Fibroblast of lung (primary cell): Measurements from ENCODE around the gene CLPTM1L. TPM values are rescaled to one million over a fixed set of nuclear protein-coding genes. Genes with fewer than 3 reads are reported as not detected.

Experiments used
- DNase-seq, 2 donors: peaks; one replicate each; pipeline versions ENCODE4 v3.0.0 to v3.0.0-alpha.2; 2010; ENCODE audit warnings: low read depth in 2 of 2
- H2AFZ ChIP-seq: 2 replicates; pipeline ENCODE4 v1.5.1; 2012; ENCODE audit warnings: low read length, control low read depth, inconsistent platforms
- H3K27ac ChIP-seq: 2 replicates; pipeline ENCODE4 v1.5.1; 2011; ENCODE audit warnings: low read length, control low read depth; ENCODE audit not compliant: insufficient read depth
- H3K27me3 ChIP-seq: 2 replicates; pipeline ENCODE4 v1.5.1; 2011; ENCODE audit warnings: mild to moderate bottlenecking, low read length; ENCODE audit not compliant: control insufficient read depth, insufficient read depth
- H3K36me3 ChIP-seq: 2 replicates; pipeline ENCODE4 v1.5.1; 2011; ENCODE audit warnings: low read length; ENCODE audit not compliant: control insufficient read depth, insufficient read depth
- H3K4me1 ChIP-seq: 2 replicates; pipeline ENCODE4 v1.5.1; 2011; ENCODE audit warnings: low read length; ENCODE audit not compliant: control insufficient read depth, insufficient read depth; ENCODE audit errors: extremely low read depth
- H3K4me2 ChIP-seq: 2 replicates; pipeline ENCODE4 v1.5.1; 2011; ENCODE audit warnings: low read length, control low read depth; ENCODE audit not compliant: insufficient read depth; ENCODE audit errors: extremely low read depth
- H3K4me3 ChIP-seq, 4 experiments: fragments of 200-600 bp in 1 of 4; sonication (generic) in 1 of 4; replicated peaks in 1 of 4; 2 replicates each; pipeline ENCODE4 v1.5.1; 2011 to 2016; ENCODE audit warnings: low read length in 4 of 4, low read depth in 3 of 4, mild to moderate bottlenecking in 3 of 4, control low read depth in 2 of 4, inconsistent platforms in 1 of 4, mixed read lengths in 1 of 4; ENCODE audit not compliant: insufficient read depth in 1 of 4; ENCODE audit errors: control extremely low read depth in 1 of 4
- H3K79me2 ChIP-seq: 2 replicates; pipeline ENCODE4 v1.5.1; 2012; ENCODE audit warnings: mild to moderate bottlenecking, low read length, inconsistent platforms; ENCODE audit not compliant: control insufficient read depth, insufficient read depth
- H3K9ac ChIP-seq: 2 replicates; pipeline ENCODE4 v1.5.1; 2011; ENCODE audit warnings: mild to moderate bottlenecking, low read length, control low read depth; ENCODE audit not compliant: insufficient read depth
- H3K9me3 ChIP-seq: 2 replicates; pipeline ENCODE4 v1.5.1; 2012; ENCODE audit warnings: low read depth, low read length; ENCODE audit not compliant: control insufficient read depth, insufficient read depth
- H4K20me1 ChIP-seq: 2 replicates; pipeline ENCODE4 v1.5.1; 2011; ENCODE audit warnings: low read length; ENCODE audit not compliant: control insufficient read depth, insufficient read depth; ENCODE audit errors: extremely low read depth
- EZH2 ChIP-seq: IDR thresholded peaks from 2 replicates; pipeline ENCODE4 v1.5.1; 2012; ENCODE audit warnings: low read length, control low read depth, mild to moderate bottlenecking; ENCODE audit errors: missing control alignments
- polyA plus RNA-seq, 2 donors: library from polyadenylated mRNA; depleted of rRNA in 1 of 2; stranded (reverse) in 1 of 2; unstranded in 1 of 2; fragments of >200 nt; gene quantifications; 2 replicates each; pipeline ENCODE4 v1.2.1, GENCODE V29; 2011 to 2012; ENCODE audit warnings: missing spikeins in 1 of 2
- total RNA-seq: library from RNA; depleted of rRNA; stranded (reverse); fragments of >200 nt; gene quantifications from 2 replicates; pipeline ENCODE4 v1.2.1, GENCODE V29; 2014
- TF ChIP-seq, protein P1 (sequence below), 2 donors: IDR thresholded peaks in 1 of 2; conservative IDR thresholded peaks in 1 of 2; 1 replicate in 1 of 2; 2 replicates in 1 of 2; pipeline ENCODE4 v1.5.1; 2011 to 2012; ENCODE audit warnings: low read length in 2 of 2, control low read depth in 1 of 2, inconsistent platforms in 1 of 2, low read depth in 1 of 2, mild to moderate bottlenecking in 1 of 2

The CLPTM1L gene
- total and polyA plus RNA-seq, 2 donors (not counting 1 experiment from before 2014, with no cell fraction given) = 89.3 to 215 TPM

- Histone ChIP-seq H3K36me3 (no peaks in the 10 kb centered on the region), H2AFZ (no peak overlapping the region), H3K27ac (no peak overlapping the region), H3K4me3 (no peak overlapping the region), H3K9me3 (no peaks in the 10 kb centered on the region), H3K79me2 (no peaks in the 10 kb centered on the region), H3K27me3 (peaks cover 5% of the 10 kb centered on the region), H3K4me2 (no peak overlapping the region), H3K4me1 (no peaks in the 10 kb centered on the region), H4K20me1 (no peaks in the 10 kb centered on the region), H3K9ac (no peak overlapping the region)
- no peak for DNase-seq
- no peak for TF ChIP-seq EZH2
- TF ChIP-seq, protein P1, sequence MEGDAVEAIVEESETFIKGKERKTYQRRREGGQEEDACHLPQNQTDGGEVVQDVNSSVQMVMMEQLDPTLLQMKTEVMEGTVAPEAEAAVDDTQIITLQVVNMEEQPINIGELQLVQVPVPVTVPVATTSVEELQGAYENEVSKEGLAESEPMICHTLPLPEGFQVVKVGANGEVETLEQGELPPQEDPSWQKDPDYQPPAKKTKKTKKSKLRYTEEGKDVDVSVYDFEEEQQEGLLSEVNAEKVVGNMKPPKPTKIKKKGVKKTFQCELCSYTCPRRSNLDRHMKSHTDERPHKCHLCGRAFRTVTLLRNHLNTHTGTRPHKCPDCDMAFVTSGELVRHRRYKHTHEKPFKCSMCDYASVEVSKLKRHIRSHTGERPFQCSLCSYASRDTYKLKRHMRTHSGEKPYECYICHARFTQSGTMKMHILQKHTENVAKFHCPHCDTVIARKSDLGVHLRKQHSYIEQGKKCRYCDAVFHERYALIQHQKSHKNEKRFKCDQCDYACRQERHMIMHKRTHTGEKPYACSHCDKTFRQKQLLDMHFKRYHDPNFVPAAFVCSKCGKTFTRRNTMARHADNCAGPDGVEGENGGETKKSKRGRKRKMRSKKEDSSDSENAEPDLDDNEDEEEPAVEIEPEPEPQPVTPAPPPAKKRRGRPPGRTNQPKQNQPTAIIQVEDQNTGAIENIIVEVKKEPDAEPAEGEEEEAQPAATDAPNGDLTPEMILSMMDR (conservative IDR thresholded peaks at IDR 0.05 in 1 of 2, IDR thresholded peaks at IDR 0.05 in 1 of 2; ENCODE audit: low read depth in 1 of 2, low read length in 2 of 2) = no peak
Measured at GRCh38 chr5:1294206-1294834, 50.6 kb downstream of the CLPTM1L start.

DNA sequence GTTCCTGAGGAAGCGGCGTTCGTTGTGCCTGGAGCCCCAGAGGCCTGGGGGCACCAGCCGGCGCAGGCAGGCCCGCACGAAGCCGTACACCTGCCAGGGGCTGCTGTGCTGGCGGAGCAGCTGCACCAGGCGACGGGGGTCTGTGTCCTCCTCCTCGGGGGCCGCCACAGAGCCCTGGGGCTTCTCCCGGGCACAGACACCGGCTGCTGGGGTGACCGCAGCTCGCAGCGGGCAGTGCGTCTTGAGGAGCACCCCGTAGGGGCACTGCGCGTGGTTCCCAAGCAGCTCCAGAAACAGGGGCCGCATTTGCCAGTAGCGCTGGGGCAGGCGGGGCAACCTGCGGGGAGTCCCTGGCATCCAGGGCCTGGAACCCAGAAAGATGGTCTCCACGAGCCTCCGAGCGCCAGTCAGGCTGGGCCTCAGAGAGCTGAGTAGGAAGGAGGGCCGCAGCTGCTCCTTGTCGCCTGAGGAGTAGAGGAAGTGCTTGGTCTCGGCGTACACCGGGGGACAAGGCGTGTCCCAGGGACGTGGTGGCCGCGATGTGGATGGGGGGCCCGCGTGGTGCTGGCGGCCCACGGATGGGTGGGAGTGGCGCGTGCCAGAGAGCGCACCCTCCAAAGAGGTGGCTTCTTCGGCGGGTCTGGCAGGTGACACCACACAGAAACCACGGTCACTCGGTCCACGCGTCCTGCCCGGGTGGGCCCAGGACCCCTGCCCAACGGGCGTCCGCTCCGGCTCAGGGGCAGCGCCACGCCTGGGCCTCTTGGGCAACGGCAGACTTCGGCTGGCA lies 51.3 kb downstream of the CLPTM1L start:
- H3K27ac ChIP-seq = no peak overlapping the region
- no peak overlapping the region for H2AFZ ChIP-seq
- DNase-seq = no peak
- H3K9ac ChIP-seq = no peak overlapping the region
- H3K79me2 ChIP-seq = no peaks in the 10 kb centered on the region
- H4K20me1 ChIP-seq = no peaks in the 10 kb centered on the region
- H3K36me3 ChIP-seq = no peaks in the 10 kb centered on the region
- no peak overlapping the region for H3K4me3 ChIP-seq
- no peaks in the 10 kb centered on the region for H3K4me1 ChIP-seq
- H3K4me2 ChIP-seq = no peak overlapping the region
- peaks cover 5% of the 10 kb centered on the region for H3K27me3 ChIP-seq
- TF ChIP-seq EZH2 = no peak
- TF ChIP-seq, protein P1 (conservative IDR thresholded peaks at IDR 0.05 in 1 of 2, IDR thresholded peaks at IDR 0.05 in 1 of 2; ENCODE audit: low read depth in 1 of 2, low read length in 2 of 2) = no peak
- no peaks in the 10 kb centered on the region for H3K9me3 ChIP-seq

GRCh38 chr5:1292846-1293415 lies 52.0 kb downstream of the CLPTM1L start:
- Histone ChIP-seq H3K36me3 (no peaks in the 10 kb centered on the region), H3K9ac (no peak overlapping the region), H4K20me1 (no peaks in the 10 kb centered on the region), H2AFZ (no peak overlapping the region), H3K79me2 (no peaks in the 10 kb centered on the region), H3K4me2 (no peak overlapping the region), H3K27me3 (peaks cover 5% of the 10 kb centered on the region), H3K27ac (no peak overlapping the region), H3K4me1 (no peaks in the 10 kb centered on the region), H3K9me3 (no peaks in the 10 kb centered on the region), H3K4me3 (no peak overlapping the region)
- TF ChIP-seq EZH2 = no peak
- TF ChIP-seq, protein P1 (conservative IDR thresholded peaks at IDR 0.05 in 1 of 2, IDR thresholded peaks at IDR 0.05 in 1 of 2; ENCODE audit: low read depth in 1 of 2, low read length in 2 of 2) = no peak
- no peak for DNase-seq
